Measurements from ENCODE around the gene LASP1.

- no peak for TF ChIP-seq TEAD4 (IDR thresholded peaks at IDR 0.05)
- TF ChIP-seq, protein P1, sequence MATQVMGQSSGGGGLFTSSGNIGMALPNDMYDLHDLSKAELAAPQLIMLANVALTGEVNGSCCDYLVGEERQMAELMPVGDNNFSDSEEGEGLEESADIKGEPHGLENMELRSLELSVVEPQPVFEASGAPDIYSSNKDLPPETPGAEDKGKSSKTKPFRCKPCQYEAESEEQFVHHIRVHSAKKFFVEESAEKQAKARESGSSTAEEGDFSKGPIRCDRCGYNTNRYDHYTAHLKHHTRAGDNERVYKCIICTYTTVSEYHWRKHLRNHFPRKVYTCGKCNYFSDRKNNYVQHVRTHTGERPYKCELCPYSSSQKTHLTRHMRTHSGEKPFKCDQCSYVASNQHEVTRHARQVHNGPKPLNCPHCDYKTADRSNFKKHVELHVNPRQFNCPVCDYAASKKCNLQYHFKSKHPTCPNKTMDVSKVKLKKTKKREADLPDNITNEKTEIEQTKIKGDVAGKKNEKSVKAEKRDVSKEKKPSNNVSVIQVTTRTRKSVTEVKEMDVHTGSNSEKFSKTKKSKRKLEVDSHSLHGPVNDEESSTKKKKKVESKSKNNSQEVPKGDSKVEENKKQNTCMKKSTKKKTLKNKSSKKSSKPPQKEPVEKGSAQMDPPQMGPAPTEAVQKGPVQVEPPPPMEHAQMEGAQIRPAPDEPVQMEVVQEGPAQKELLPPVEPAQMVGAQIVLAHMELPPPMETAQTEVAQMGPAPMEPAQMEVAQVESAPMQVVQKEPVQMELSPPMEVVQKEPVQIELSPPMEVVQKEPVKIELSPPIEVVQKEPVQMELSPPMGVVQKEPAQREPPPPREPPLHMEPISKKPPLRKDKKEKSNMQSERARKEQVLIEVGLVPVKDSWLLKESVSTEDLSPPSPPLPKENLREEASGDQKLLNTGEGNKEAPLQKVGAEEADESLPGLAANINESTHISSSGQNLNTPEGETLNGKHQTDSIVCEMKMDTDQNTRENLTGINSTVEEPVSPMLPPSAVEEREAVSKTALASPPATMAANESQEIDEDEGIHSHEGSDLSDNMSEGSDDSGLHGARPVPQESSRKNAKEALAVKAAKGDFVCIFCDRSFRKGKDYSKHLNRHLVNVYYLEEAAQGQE (IDR thresholded peaks at IDR 0.05; ENCODE audit: low read depth): no peak
- TF ChIP-seq, protein P2, sequence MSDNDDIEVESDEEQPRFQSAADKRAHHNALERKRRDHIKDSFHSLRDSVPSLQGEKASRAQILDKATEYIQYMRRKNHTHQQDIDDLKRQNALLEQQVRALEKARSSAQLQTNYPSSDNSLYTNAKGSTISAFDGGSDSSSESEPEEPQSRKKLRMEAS (IDR thresholded peaks at IDR 0.05): no peak
- no peak; the same call in 1 of the 2 replicates for TF ChIP-seq ZBTB7A (IDR thresholded peaks at IDR 0.05; ENCODE audit: low read depth)
- TF ChIP-seq CEBPB (IDR thresholded peaks at IDR 0.05): no peak
- TF ChIP-seq EP300 (IDR thresholded peaks at IDR 0.05; ENCODE audit: borderline replicate concordance): no peak
- no peak for TF ChIP-seq FOXM1 (IDR thresholded peaks at IDR 0.05; ENCODE audit: borderline replicate concordance, low read depth)
- no peak for TF ChIP-seq USF1 (IDR thresholded peaks at IDR 0.05)
- TF ChIP-seq NFIC (IDR thresholded peaks at IDR 0.05): no peak
- TF ChIP-seq EGR1 (IDR thresholded peaks at IDR 0.05): no peak
- no peak for TF ChIP-seq TAF1 (IDR thresholded peaks at IDR 0.05; ENCODE audit: low read depth)
- TF ChIP-seq RAD21 (IDR thresholded peaks at IDR 0.05; ENCODE audit: low read depth): no peak
Measured at GRCh38 chr17:38875477-38876075, 5.7 kb downstream of the LASP1 start.
